DMS153 treated with DMSO at 0.1 percent for 48 hours (cell line): ENCODE results near the gene ULK4.
"Not testable (repeated sequence)": the region's sequence is repeated elsewhere in the genome, so short reads cannot be mapped to it uniquely, and the experiment has no call there.

ENCODE experiments used
- DNase-seq: peaks from one replicate; lab custom pipeline; 2025; ENCODE audit not compliant: unreplicated experiment; lab: John Stamatoyannopoulos, UW

Gene ULK4

DNA sequence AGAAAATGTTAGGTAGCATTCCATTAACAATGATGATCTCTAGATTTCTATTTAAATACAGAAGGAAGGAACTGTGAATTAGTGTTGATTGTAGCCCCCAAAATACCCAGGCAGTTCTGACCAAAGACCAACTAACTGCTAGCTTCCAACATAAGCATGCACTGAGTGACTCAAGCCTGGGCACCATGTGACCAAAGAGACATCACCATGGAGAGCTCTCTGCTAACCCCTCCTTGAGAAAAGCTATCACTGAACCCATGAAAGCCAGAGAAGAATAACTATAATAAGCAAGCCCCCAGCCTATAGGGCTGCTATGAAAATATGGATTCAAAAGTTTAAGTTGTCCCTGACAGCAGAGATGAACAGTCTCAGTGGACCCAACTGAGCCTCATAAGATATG is 310.2 kb downstream of the ULK4 start:
- no peak for DNase-seq

DNA sequence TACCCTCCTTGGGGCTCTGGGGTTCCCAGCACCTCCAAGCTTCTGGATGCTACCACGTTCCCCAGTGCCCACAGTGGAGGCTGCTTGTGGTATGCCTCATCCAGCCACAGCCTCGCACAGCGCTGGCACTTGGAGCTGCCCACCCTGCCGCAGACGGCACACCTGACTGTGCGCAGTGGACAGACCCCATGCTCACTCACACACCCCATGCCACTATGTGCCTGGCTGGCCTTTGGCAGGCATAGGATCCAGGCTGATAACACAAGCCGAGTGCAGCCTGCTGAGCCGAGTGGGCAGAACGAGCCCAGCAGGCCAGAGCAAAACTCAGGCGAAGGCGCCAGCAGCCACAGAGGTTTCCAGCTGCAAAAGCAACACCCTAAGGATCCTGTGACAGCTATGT is 311.5 kb downstream of the ULK4 start:
- DNase-seq, result no peak

DNA sequence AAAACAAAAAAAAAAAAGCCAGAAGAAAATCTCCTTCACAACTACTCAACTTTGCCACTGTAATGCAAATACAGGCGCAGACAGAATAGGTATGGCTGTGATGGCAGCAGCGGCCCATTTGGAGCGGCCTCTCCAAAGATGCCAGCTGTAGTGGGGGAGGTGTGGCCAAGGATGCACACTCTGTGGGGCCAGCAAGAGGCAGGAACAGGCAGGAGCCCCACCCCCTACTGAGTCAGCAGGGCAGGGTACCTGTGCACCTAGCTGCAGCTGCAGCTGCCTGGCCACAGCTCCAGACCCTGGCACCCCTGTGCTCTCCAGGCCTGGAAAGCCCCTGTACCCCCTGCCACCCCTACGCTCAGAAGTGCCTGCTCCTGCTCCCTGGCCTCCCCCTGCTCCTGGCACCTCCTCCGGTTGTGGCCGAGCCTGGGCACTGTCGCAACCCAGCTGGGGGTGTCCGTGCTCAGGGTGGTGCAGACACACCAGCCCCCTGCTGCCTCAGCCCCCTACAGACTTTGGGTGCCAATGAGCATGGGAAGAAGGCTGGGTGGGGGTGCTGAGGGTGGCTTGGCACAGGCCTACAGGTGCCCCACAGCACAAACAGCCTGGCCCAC is 312.7 kb downstream of the ULK4 start:
- DNase-seq, result no peak

DNA sequence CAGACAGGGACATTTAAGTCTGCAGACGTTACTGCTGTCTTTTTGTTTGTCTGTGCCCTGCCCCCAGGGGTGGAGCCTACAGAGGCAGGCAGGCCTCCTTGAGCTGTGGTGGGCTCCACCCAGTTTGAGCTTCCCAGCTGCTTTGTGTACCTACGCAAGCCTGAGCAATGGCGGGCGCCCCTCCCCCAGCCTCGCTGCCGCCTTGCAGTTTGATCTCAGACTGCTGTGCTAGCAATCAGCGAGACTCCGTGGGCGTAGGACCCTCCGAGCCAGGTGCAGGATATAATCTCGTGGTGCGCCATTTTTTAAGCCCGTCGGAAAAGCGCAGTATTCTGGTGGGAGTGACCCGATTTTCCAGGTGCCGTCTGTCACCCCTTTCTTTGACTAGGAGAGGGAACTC is 314.2 kb downstream of the ULK4 start:
- not testable (repeated sequence) for DNase-seq

DNA sequence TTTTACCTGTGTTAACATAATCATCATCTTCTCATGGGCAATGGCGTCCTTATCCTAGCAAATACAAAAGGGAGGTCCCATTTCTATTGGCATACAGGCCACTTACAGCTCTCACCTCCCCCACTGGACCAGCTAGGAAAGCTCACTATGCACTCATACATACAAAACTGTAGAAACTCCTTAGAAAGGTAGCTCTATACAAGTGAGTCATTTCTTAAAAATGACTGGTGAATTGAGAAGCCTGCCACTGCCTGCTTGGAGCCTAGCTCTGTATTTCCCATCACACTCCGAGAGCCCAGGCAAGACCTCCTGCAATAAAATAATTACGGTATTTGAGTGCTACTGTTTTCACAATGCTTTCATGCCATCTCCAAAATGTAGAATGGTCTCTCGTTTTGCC is 321.8 kb downstream of the ULK4 start:
- DNase-seq, result no peak

DNA sequence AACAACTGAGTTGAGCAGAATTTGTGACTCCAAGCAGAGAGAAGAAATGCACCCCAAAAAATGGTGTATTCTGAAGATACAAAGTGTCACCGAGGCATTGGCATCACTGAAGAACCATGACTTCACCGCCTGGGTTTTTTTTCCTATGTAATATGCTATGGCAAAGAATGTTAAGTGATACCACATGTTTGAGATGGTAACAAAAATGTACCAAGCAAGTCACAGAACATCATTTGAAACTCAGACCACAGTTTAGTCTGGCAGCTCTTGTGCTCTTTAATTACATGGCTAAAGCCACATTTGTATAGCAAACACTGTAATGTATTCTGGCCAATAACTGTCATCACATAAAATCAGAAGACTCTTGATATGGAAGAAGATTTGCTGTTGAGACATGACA is 323.5 kb downstream of the ULK4 start:
- DNase-seq, result no peak

DNA sequence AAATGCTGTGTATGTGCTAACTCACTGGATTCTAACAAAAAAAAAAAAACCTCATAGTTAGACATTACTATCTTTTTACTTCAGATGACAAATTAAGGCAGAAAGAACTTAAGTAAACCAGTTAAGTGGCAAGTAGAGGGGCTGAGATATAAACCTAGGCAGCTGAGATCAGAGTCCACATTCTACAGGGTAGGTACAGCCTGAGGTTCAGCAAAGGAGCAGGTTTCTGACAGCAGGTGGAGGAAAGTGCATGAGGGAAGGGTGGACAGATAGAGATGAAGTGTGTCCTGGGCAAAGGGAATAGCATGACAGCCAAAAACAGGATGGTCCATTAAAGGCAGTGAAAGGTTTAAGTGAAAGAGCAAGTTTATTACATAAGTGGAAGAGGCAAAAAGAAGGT is 329.2 kb downstream of the ULK4 start:
- DNase-seq, result no peak

DNA sequence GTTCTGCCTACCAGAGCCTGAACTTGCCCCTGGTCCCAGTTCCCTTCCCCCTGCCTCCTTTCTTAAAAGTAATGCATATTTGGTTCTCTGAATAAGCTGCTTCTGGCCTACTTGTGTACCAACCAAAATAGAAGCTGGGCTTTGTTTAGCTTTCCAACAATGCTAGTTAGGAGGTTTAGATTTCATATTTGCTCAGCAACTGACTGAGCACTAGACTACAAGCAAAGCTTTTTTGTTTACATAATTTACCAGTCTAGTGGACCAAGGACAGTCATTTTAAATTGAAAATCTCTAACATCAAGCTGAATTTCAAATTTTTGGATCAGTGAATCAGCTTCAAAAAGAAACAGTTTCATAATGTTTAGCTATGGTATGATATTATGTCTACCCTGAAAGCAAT is 331.2 kb downstream of the ULK4 start:
- no peak for DNase-seq

DNA sequence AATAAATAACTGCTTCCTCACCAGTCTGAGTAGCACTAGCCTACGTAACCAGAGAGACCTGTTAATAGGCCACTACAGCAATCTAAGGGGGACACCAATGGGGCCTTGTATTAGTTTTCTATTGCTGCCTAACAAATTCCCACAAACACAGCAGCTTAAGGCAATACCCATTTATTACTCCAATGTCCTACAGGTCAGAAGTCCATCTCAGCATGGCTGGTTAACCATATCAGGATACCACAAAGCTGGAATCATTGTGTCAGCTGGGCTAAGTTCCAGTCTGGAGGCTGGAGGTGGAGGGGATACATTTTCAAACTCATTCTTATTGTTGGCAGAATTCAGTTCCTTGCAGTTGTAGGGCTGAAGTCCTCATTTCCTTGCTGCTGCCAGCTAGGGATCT is 331.9 kb downstream of the ULK4 start:
- no peak for DNase-seq

DNA sequence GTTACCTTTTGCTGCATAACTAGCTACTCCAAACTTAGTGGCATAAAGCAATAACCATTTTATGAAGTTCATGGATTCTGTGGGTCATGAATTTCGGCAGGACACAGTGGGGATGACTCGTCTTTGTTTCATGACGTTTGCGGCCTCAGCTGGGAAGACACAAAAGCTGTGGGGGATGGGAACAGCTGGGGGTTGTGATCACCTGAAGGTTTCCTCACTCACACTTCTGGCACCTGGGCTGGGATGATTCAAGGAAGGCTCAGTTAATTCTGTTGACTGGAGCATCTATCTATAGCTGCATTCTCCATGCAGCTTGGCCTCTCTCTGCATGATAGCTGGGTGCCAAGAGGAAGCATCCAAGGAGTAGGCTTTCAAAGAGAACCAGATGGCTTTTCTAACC is 332.8 kb downstream of the ULK4 start:
- DNase-seq, result no peak

DNA sequence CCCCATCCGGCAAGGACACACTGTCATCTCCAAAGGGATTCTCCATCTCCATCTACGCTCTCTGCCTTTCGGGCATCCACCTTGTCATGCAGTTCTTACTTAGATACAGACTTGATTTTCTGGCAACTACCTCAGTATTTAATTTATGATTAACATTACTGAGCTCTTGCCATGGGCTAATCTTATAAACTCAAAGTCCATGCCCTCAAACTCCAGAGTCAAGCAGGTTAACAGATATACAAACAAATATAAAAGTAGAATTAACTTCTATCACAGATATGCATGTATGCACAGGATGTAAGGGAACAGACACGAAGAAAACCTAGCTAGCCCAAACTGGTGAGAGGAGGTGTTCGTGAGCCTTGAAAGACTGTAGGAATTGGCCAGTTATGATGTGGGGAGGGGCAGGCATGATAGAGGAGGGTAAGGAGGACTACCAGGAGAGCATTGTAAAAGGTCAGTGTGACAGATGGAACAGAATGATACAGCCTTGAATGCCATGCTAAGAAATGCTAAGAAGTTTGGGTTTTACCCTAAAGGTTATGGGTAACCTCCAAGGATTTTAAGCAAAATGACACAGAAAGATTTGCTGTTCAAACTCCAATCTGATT is 334.3 kb downstream of the ULK4 start:
- DNase-seq, result no peak

DNA sequence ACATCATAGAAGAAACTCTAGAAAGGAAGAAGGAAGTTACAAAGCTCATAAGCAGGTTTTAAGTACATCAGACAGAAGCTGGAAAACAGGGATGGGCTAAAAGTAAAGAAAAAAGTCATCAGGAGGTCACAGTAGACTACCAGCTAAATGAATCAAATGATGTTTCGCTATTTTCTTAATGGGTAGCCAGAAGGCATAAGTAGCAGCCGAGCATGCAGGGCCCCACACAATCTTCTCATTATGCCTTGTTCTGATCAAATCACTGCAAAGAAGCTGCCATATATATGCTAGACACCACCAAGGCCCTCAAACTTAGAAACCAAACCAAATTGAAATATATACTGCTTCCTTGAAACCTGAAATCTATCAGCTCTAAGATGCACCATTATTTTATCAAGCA is 349.1 kb downstream of the ULK4 start:
- DNase-seq, result no peak

DNA sequence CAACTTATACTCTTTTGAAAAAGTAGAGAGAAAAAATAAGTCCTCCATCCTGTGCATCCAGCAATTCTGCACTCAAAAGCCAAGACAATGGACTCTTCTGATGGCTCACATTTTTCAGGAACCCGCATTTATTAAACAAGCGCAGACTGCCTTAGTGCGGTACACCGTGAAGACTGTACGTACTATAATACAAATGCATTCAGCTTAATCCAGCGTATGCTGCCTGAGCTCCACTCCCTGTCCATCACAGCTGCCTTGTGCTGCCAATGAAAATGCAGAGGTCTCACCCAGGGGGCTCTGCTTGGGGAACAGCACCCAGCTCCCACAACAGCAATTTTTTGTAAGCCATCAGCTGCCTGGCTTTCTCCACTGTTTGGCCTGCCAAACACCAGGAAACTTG is 350.9 kb downstream of the ULK4 start:
- DNase-seq, result no peak

DNA sequence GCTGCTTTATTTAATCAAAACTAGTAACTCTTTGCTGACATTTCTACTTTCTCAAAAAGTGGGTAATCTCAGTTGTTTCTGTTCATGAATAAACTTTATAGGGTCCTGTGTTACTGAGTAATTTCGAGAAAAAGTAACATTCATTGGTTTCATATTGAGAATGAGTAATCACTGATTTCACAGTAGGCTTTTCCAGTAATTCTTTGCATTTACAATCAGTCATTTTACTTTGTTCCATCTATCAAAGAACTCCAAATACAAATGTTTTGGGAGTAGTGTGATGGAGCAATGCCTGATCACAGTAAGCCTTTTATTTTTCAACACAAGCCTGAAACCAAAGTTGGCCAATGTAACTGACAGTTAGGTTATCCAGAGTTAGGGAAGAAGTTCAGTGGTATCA is 353.6 kb downstream of the ULK4 start:
- DNase-seq, result no peak

DNA sequence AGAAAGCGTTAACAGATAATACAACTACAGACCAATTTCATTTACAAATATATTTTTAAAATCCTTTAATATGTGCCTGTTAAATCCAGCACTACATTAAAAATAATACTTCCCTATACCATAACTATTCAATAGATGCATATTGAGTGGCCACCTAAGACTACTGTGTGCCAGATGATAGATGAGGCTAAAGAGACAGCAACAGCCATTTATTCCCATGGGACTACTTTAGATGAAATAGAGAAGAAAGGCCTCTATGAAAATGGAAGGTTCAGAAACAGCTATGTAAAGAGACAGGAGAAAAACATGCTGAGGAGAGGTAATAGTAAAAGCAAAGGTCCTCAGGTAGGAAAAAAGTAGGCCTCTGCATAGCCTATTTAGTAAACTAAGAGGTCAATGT is 358.1 kb downstream of the ULK4 start:
- DNase-seq, result no peak

DNA sequence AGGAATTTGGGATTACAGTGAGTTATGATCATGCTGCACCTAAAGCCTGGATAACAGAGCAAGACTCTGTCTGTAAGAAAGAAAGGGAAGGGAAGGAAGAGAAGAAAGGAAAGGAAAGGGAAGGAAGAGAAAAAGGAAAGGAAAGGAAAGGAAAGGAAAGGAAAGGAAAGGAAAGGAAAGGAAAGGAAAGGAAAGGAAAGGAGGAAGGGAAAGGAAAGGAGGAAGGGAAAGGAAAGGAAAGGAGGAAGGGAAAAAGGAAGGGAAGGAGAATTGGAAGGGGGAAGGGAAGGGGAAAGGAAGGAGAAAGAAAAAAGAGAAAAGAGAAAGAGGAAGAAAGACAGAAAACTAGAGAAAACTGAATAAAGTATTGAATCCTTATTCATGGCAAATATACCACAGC is 359.8 kb downstream of the ULK4 start:
- DNase-seq, result no peak

DNA sequence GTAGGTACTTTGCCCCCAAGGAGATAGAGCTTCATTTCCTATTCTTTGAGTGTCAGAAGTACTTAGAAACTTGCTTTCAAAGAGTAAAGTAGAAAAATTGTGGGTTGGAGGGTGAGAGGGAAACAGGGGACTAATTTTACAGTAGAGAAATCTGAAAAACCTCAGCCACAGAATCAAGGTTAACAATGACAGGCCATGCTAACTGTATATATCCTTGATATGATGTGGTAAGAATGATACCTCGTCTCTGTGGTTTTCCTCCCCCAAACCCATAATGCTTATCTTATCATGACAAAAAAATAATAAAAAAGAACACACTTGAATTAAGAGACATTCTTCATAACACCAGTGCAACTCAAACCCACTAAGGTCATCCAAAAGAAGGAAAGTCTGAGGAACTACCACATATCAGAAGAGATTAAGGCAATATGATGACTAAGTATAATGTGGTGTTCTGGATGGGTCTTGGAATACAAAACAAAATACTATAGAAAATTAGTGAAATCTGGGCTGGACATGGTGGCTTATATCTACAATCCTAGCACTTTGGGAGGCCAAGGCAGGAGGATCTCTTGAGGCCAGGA is 360.4 kb downstream of the ULK4 start:
- DNase-seq, result no peak

DNA sequence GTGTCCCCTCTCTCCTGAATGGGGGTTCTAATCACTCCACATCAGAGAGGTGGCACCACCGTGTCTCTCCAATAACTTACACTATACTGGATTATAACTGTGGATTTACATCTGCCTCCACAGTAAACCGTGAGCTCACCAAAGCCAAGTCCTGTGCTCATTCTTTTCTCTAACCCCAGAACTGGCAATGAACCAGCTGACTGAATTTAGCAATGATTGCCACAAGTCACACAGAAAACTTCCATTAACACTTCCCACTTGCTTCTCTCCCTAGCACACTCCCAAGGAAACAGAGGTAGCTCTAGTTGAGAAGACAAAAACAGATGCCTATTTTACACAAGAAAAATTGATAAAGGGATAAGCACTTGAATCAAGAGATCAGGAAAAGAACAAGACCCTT is 361.3 kb downstream of the ULK4 start:
- DNase-seq, result no peak

DNA sequence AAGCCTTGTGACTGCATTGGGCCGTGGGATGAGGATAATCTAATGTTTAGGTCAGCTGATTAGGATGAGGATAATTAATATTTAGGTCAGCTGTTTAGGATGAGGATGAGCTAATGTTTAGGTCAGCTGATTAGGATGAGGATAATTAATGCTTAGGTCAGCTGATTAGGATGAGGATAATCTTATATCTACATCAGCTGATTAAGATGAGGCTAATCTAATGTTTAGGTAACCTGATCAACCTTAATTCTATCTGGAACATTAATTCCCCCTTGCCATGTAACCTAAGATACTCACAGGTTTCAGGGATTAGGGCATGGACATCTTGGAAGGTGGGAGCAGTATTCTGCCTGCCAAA is 362.8 kb downstream of the ULK4 start:
- no peak for DNase-seq

DNA sequence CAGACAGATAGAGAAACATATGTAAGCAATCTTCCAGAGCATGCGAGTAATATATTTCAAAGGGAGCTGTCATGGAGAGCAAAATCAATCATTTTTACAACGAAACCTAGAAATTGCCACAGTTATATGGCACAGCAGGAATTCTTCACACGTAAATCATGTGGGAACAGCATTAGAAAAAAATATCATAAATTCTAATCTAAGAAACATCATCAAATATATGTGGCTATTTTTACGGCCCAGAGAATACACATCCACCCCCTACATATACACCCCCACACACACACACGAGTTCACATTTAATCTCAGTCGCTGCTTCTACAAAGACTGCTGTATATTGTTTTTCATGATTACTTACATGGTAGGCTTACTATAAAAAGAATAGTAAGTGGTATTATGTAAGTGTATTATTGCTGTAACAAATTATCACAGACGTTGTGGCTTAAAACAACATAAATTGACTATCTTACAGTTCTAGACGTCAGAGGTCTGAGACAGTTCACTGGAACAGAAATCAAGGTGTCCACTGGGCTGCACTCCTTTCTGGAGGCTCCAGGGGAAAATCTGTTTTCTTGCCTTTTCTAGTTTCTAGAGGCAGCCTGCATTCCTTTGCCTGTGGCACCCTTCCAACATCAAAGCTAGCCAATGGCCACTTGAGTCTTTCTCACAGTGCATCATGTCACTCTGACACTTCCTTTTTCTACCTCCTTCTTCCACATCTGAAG is 363.3 kb downstream of the ULK4 start:
- no peak for DNase-seq

DNA sequence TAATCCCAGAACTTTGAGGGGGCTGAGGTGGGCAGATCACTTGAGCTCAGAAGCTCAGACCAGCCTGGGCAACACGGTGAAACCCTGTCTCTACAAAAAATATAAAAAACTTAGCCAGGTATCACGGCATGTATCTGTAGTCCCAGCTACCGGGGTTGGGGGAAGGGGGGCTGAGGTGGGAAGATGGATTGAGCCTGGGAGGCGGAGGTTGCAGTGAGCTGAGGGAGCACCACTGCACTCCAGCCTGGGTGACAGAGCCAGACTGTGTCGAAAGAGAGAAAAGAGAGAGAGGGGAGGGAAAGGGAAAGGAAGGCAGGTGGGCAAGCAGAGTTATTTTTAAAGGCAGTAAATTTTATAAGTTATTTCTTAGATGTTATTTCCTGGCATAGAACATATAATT is 368.1 kb downstream of the ULK4 start:
- no peak for DNase-seq

DNA sequence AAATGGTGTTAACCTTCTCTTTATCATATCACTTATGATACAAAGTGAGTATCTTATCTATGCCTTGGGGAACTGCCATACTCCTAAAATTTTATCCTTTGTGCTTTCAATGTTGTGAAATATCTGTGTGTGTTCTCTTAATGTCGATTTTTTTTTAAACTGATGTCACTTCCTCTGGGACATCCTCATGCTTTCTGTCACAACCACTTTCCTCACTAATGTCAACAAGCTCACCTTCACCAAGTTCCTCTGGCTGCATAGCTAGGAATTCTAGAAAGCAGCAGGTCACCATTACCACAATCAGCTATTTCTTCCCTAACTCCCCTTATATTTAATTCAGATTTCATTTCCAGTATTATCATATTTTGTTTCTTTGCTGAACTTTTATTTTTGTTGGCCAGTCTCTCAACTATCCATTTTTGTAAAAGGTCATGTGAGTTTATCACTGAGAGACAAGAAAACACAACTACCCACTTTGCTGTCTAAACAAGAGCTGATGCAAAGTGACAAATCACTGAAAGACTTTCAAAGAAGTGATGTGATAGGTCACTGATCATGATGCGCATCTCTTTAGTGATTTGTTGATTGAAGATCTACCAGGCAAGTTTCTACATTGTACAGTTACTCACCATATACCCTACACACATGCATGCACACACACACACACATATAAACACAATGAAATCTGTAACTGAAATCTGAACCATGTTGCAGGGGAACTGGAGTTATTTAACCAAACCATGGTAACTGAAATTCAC is 369.0 kb downstream of the ULK4 start:
- DNase-seq, result no peak
